Fibroblast of lung (primary cell): ENCODE measurements around the gene PTOV1. TPM values are rescaled to one million over a fixed set of nuclear protein-coding genes. Genes with fewer than 3 reads are reported as not detected.

ENCODE experiments used
- DNase-seq, 2 donors: peaks; one replicate each; pipeline versions ENCODE4 v3.0.0 to v3.0.0-alpha.2; 2010; ENCODE audit warnings: low read depth in 2 of 2
- H2AFZ ChIP-seq: 2 replicates; pipeline ENCODE4 v1.5.1; 2012; ENCODE audit warnings: low read length, control low read depth, inconsistent platforms
- H3K27ac ChIP-seq: 2 replicates; pipeline ENCODE4 v1.5.1; 2011; ENCODE audit warnings: low read length, control low read depth; ENCODE audit not compliant: insufficient read depth
- H3K27me3 ChIP-seq: 2 replicates; pipeline ENCODE4 v1.5.1; 2011; ENCODE audit warnings: mild to moderate bottlenecking, low read length; ENCODE audit not compliant: control insufficient read depth, insufficient read depth
- H3K36me3 ChIP-seq: 2 replicates; pipeline ENCODE4 v1.5.1; 2011; ENCODE audit warnings: low read length; ENCODE audit not compliant: control insufficient read depth, insufficient read depth
- H3K4me1 ChIP-seq: 2 replicates; pipeline ENCODE4 v1.5.1; 2011; ENCODE audit warnings: low read length; ENCODE audit not compliant: control insufficient read depth, insufficient read depth; ENCODE audit errors: extremely low read depth
- H3K4me2 ChIP-seq: 2 replicates; pipeline ENCODE4 v1.5.1; 2011; ENCODE audit warnings: low read length, control low read depth; ENCODE audit not compliant: insufficient read depth; ENCODE audit errors: extremely low read depth
- H3K4me3 ChIP-seq, 4 experiments: fragments of 200-600 bp in 1 of 4; sonication (generic) in 1 of 4; replicated peaks in 1 of 4; 2 replicates each; pipeline ENCODE4 v1.5.1; 2011 to 2016; ENCODE audit warnings: low read length in 4 of 4, low read depth in 3 of 4, mild to moderate bottlenecking in 3 of 4, control low read depth in 2 of 4, inconsistent platforms in 1 of 4, mixed read lengths in 1 of 4; ENCODE audit not compliant: insufficient read depth in 1 of 4; ENCODE audit errors: control extremely low read depth in 1 of 4
- H3K79me2 ChIP-seq: 2 replicates; pipeline ENCODE4 v1.5.1; 2012; ENCODE audit warnings: mild to moderate bottlenecking, low read length, inconsistent platforms; ENCODE audit not compliant: control insufficient read depth, insufficient read depth
- H3K9ac ChIP-seq: 2 replicates; pipeline ENCODE4 v1.5.1; 2011; ENCODE audit warnings: mild to moderate bottlenecking, low read length, control low read depth; ENCODE audit not compliant: insufficient read depth
- H3K9me3 ChIP-seq: 2 replicates; pipeline ENCODE4 v1.5.1; 2012; ENCODE audit warnings: low read depth, low read length; ENCODE audit not compliant: control insufficient read depth, insufficient read depth
- H4K20me1 ChIP-seq: 2 replicates; pipeline ENCODE4 v1.5.1; 2011; ENCODE audit warnings: low read length; ENCODE audit not compliant: control insufficient read depth, insufficient read depth; ENCODE audit errors: extremely low read depth
- EZH2 ChIP-seq: IDR thresholded peaks from 2 replicates; pipeline ENCODE4 v1.5.1; 2012; ENCODE audit warnings: low read length, control low read depth, mild to moderate bottlenecking; ENCODE audit errors: missing control alignments
- polyA plus RNA-seq, 2 donors: library from polyadenylated mRNA; depleted of rRNA in 1 of 2; stranded (reverse) in 1 of 2; unstranded in 1 of 2; fragments of >200 nt; gene quantifications; 2 replicates each; pipeline ENCODE4 v1.2.1, GENCODE V29; 2011 to 2012; ENCODE audit warnings: missing spikeins in 1 of 2
- total RNA-seq: library from RNA; depleted of rRNA; stranded (reverse); fragments of >200 nt; gene quantifications from 2 replicates; pipeline ENCODE4 v1.2.1, GENCODE V29; 2014
- TF ChIP-seq, protein P1 (sequence below), 2 donors: IDR thresholded peaks in 1 of 2; conservative IDR thresholded peaks in 1 of 2; 1 replicate in 1 of 2; 2 replicates in 1 of 2; pipeline ENCODE4 v1.5.1; 2011 to 2012; ENCODE audit warnings: low read length in 2 of 2, control low read depth in 1 of 2, inconsistent platforms in 1 of 2, low read depth in 1 of 2, mild to moderate bottlenecking in 1 of 2

PTOV1 gene
- total and polyA plus RNA-seq, 2 donors (not counting 1 experiment from before 2014, with no cell fraction given) = 41.1 to 56.0 TPM

DNA sequence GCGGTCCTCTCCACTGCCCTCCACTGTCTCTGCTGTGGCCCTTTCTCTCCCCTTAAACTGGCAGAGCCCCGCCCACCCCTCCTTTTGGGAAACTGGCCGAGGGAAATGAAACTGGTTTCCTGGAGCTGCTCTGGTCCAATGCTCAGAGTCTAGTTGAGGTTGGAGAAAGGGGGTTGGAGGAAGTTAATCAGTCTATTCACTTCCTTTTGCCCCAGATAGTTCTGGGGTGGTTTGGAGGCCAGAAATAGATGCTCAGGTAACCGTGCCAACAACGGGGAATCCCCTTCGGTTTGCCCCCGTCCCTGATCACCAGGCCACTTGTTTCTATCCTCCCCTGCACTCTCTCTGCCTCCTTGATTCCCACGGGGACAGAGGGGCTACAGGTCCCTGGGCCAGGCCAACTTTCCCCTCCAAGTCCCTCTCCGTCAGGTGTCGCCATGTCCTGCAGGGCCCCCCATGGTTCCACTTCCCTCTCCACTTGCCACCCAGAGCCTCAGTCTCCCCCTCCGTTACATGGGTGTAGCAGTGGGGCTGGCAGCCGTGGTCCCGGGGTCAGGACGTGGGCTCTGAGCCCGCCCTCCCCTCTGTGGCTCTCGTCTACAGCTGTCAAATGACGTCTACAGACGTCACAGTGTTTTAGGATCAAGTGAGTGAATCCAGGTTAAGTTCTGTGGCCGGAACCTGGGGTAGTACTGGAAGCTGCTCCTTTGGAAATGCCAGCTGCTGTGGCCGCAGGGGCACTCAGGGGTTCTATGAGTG is 46.1 kb downstream of the PTOV1 start, which contains the start of gene IL4I1:
TSS of gene IL4I1 (minus strand) at position 25 of the 759 bp plus-strand sequence. CDS start 727 bp downstream, outside the sequence.
- H3K27ac ChIP-seq = no peak within 1 kb of the TSS
- no peak within 1 kb of the TSS for H3K9ac ChIP-seq
- H3K4me2 ChIP-seq = peak within 1 kb of the TSS; percentile 5
- no peak within 1 kb of the TSS for H2AFZ ChIP-seq
- H3K9me3 ChIP-seq = no peaks in the 10 kb centered on the region
- peak in 1 of 2 donors; percentile 20 for DNase-seq
- TF ChIP-seq EZH2 = no peak
- TF ChIP-seq, protein P1, sequence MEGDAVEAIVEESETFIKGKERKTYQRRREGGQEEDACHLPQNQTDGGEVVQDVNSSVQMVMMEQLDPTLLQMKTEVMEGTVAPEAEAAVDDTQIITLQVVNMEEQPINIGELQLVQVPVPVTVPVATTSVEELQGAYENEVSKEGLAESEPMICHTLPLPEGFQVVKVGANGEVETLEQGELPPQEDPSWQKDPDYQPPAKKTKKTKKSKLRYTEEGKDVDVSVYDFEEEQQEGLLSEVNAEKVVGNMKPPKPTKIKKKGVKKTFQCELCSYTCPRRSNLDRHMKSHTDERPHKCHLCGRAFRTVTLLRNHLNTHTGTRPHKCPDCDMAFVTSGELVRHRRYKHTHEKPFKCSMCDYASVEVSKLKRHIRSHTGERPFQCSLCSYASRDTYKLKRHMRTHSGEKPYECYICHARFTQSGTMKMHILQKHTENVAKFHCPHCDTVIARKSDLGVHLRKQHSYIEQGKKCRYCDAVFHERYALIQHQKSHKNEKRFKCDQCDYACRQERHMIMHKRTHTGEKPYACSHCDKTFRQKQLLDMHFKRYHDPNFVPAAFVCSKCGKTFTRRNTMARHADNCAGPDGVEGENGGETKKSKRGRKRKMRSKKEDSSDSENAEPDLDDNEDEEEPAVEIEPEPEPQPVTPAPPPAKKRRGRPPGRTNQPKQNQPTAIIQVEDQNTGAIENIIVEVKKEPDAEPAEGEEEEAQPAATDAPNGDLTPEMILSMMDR (conservative IDR thresholded peaks at IDR 0.05 in 1 of 2, IDR thresholded peaks at IDR 0.05 in 1 of 2; ENCODE audit: low read depth in 1 of 2, low read length in 2 of 2) = no peak
- no peaks in the 10 kb centered on the region for H3K79me2 ChIP-seq
- no peaks in the 10 kb centered on the region for H4K20me1 ChIP-seq
- peaks cover 4% of the 10 kb centered on the region for H3K4me1 ChIP-seq
- H3K4me3 ChIP-seq = no peak within 1 kb of the TSS
- H3K27me3 ChIP-seq = no peaks in the 10 kb centered on the region
- no peaks in the 10 kb centered on the region for H3K36me3 ChIP-seq

DNA sequence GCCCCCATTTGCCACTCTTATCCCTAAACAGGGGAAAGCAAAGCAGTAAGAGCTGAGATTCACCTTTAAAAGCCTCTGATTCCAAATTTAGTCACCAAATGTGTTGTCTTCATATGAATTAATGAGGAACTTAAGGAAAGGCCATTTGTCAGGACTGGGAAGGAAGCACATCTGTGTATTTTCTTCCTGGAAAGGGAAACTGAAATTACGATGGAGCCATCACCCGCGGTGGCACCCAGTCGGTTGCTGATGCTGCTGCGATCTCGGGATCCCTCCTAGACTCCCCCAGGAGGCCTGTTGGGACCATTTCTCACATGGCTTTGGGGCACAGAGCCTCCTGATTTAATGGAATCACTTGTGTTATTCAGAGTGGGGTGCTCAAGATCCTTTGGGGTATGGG is 53.2 kb downstream of the PTOV1 start:
- no peak for DNase-seq
- H2AFZ ChIP-seq = no peak overlapping the region
- H3K79me2 ChIP-seq = no peaks in the 10 kb centered on the region
- no peak for TF ChIP-seq EZH2
- TF ChIP-seq, protein P1 (conservative IDR thresholded peaks at IDR 0.05 in 1 of 2, IDR thresholded peaks at IDR 0.05 in 1 of 2; ENCODE audit: low read depth in 1 of 2, low read length in 2 of 2) = no peak
- H3K9me3 ChIP-seq = no peaks in the 10 kb centered on the region
- no peak overlapping the region for H3K27ac ChIP-seq
- H3K4me2 ChIP-seq = no peak overlapping the region
- H3K9ac ChIP-seq = no peak overlapping the region
- no peak overlapping the region for H3K4me3 ChIP-seq
- peaks cover 15% of the 10 kb centered on the region for H3K36me3 ChIP-seq
- no peaks in the 10 kb centered on the region for H3K4me1 ChIP-seq
- no peaks in the 10 kb centered on the region for H4K20me1 ChIP-seq
- H3K27me3 ChIP-seq = no peaks in the 10 kb centered on the region

DNA sequence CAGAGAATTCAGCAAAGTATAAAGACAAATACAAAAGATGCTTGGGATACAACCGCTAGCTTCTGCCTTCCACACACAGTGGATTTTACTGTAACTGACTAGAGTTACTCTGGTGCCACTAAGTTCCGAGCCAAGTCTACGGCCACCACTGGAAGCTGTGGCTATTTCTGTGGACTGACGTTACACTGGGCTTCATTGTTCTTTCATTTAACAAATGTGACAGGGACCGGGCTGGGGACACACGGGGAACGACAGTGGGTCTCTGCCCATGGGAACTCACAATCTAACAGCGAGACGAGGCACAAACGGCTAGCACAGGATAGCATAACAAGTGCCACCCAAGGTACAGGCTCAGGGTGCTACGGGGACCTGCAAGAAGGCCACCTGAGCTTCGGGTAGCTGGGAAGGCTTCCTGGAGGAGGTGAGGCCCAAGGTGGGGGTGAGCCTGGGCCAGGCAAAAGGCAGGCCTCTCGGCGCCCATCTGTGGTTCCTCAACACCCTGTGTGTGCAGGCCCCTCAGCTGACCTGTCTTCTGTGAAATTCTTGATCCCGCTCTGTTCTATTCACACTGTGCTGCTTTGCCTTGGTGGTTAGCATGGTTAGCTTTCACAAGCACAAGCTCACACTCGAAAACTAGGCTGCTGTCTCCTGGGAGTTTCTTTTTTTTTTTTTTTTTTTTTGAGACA is 56.1 kb downstream of the PTOV1 start:
- H3K4me1 ChIP-seq = no peaks in the 10 kb centered on the region
- no peak for TF ChIP-seq EZH2
- TF ChIP-seq, protein P1 (conservative IDR thresholded peaks at IDR 0.05 in 1 of 2, IDR thresholded peaks at IDR 0.05 in 1 of 2; ENCODE audit: low read depth in 1 of 2, low read length in 2 of 2) = no peak
- H2AFZ ChIP-seq = no peak overlapping the region
- H3K79me2 ChIP-seq = peaks cover 2% of the 10 kb centered on the region
- H3K4me3 ChIP-seq = no peak overlapping the region
- H3K9ac ChIP-seq = no peak overlapping the region
- no peaks in the 10 kb centered on the region for H3K9me3 ChIP-seq
- H4K20me1 ChIP-seq = no peaks in the 10 kb centered on the region
- DNase-seq = no peak
- no peak overlapping the region for H3K4me2 ChIP-seq
- peaks cover 20% of the 10 kb centered on the region for H3K36me3 ChIP-seq
- no peaks in the 10 kb centered on the region for H3K27me3 ChIP-seq
- no peak overlapping the region for H3K27ac ChIP-seq
